Karpas-422 (cell line): ENCODE measurements around the gene REX1BD. TPM values are rescaled to one million over a fixed set of nuclear protein-coding genes. Genes with fewer than 3 reads are reported as not detected.

Experiments
- DNase-seq: peaks from one replicate; pipeline ENCODE4 v3.0.0-alpha.2; 2015
- H2AFZ ChIP-seq: fragments of 200-600 bp; sonication (generic); 2 replicates; pipeline ENCODE4 v1.6.1; 2014; ENCODE audit warnings: antibody characterized with exemption, low read length, mixed read lengths
- H3K27ac ChIP-seq: fragments of 200-600 bp; sonication (generic); 2 replicates; pipeline ENCODE4 v1.5.1; 2014; ENCODE audit warnings: mild to moderate bottlenecking, low read length, moderate library complexity
- H3K27me3 ChIP-seq: fragments of 200-600 bp; sonication (generic); 2 replicates; pipeline ENCODE4 v1.6.1; 2014; ENCODE audit warnings: low read length, mixed read lengths
- H3K36me3 ChIP-seq: fragments of 200-600 bp; sonication (generic); 2 replicates; pipeline ENCODE4 v1.6.1; 2014; ENCODE audit warnings: low read length, mixed read lengths; ENCODE audit not compliant: insufficient read depth
- H3K4me1 ChIP-seq: fragments of 200-600 bp; sonication (generic); 2 replicates; pipeline ENCODE4 v1.6.1; 2014; ENCODE audit warnings: mild to moderate bottlenecking, low read length, mixed read lengths
- H3K4me2 ChIP-seq: fragments of 200-600 bp; sonication (generic); 2 replicates; pipeline ENCODE4 v1.6.1; 2014; ENCODE audit warnings: low read length, low read depth, mild to moderate bottlenecking; ENCODE audit not compliant: poor library complexity, severe bottlenecking
- H3K4me3 ChIP-seq: fragments of 200-600 bp; sonication (generic); 2 replicates; pipeline ENCODE4 v1.5.1; 2014; ENCODE audit warnings: mild to moderate bottlenecking, antibody characterized with exemption, low read length, mixed read lengths
- H3K79me2 ChIP-seq: fragments of 200-600 bp; sonication (generic); 2 replicates; pipeline ENCODE4 v1.6.1; 2014; ENCODE audit warnings: mild to moderate bottlenecking, low read length, mixed read lengths
- H3K9ac ChIP-seq: fragments of 200-600 bp; sonication (generic); 2 replicates; pipeline ENCODE4 v1.6.0; 2014; ENCODE audit warnings: low read length
- H3K9me2 ChIP-seq: fragments of 200-600 bp; sonication (generic), shearing (Covaris generic); replicated peaks from 2 replicates; pipeline ENCODE4 v1.6.0; 2014; ENCODE audit warnings: mild to moderate bottlenecking, low read length, moderate library complexity; ENCODE audit not compliant: insufficient read depth
- H3K9me3 ChIP-seq: fragments of 300-700, 200-600 bp; sonication (generic); 2 replicates; pipeline ENCODE4 v1.6.1; 2014; ENCODE audit warnings: low read length, mixed read lengths
- H4K20me1 ChIP-seq: fragments of 200-600 bp; sonication (generic); 2 replicates; pipeline ENCODE4 v1.6.1; 2014; ENCODE audit warnings: mild to moderate bottlenecking, antibody characterized with exemption, low read length, low read depth; ENCODE audit not compliant: insufficient read depth
- total RNA-seq: library from RNA; depleted of rRNA; stranded (reverse); fragments of >200 nt; shearing (Covaris generic); gene quantifications from 2 replicates; pipeline ENCODE4 v1.2.3, GENCODE V29; 2014; ENCODE audit warnings: low replicate concordance

REX1BD gene
- total RNA-seq, 1 experiment from 2014 or later: 45.7 TPM

- no peaks in the 10 kb centered on the region for H4K20me1 ChIP-seq
- H3K36me3 ChIP-seq: no peaks in the 10 kb centered on the region
- no peaks in the 10 kb centered on the region for H3K79me2 ChIP-seq
- H3K9me3 ChIP-seq: no peaks in the 10 kb centered on the region
- DNase-seq: no peak
- no peak overlapping the region for H2AFZ ChIP-seq
- H3K27ac ChIP-seq: no peak overlapping the region
- no peak overlapping the region for H3K4me2 ChIP-seq
- no peaks in the 10 kb centered on the region for H3K4me1 ChIP-seq
- H3K9ac ChIP-seq: no peak overlapping the region
- H3K4me3 ChIP-seq: no peak overlapping the region
- no peaks in the 10 kb centered on the region for H3K27me3 ChIP-seq
- H3K9me2 ChIP-seq: no peaks in the 10 kb centered on the region
Observed at GRCh38 chr19:18601875-18602274, 13.3 kb downstream of the REX1BD start.

GRCh38 chr19:18603255-18603957 is 14.8 kb downstream of the REX1BD start:
- no peak overlapping the region for H3K4me2 ChIP-seq
- no peaks in the 10 kb centered on the region for H3K27me3 ChIP-seq
- no peaks in the 10 kb centered on the region for H3K9me3 ChIP-seq
- H3K79me2 ChIP-seq: no peaks in the 10 kb centered on the region
- H3K36me3 ChIP-seq: no peaks in the 10 kb centered on the region
- no peak overlapping the region for H2AFZ ChIP-seq
- no peaks in the 10 kb centered on the region for H4K20me1 ChIP-seq
- no peaks in the 10 kb centered on the region for H3K4me1 ChIP-seq
- no peak overlapping the region for H3K27ac ChIP-seq
- DNase-seq: peak; percentile 61
- no peaks in the 10 kb centered on the region for H3K9me2 ChIP-seq
- no peak overlapping the region for H3K4me3 ChIP-seq
- no peak overlapping the region for H3K9ac ChIP-seq

- H3K4me1 ChIP-seq: no peaks in the 10 kb centered on the region
- no peak for DNase-seq
- H4K20me1 ChIP-seq: no peaks in the 10 kb centered on the region
- no peaks in the 10 kb centered on the region for H3K9me2 ChIP-seq
- H3K36me3 ChIP-seq: no peaks in the 10 kb centered on the region
- no peaks in the 10 kb centered on the region for H3K79me2 ChIP-seq
- H2AFZ ChIP-seq: no peak overlapping the region
- H3K27me3 ChIP-seq: no peaks in the 10 kb centered on the region
- no peak overlapping the region for H3K9ac ChIP-seq
- no peak overlapping the region for H3K27ac ChIP-seq
- H3K4me2 ChIP-seq: no peak overlapping the region
- H3K9me3 ChIP-seq: no peaks in the 10 kb centered on the region
- H3K4me3 ChIP-seq: no peak overlapping the region
Observed at GRCh38 chr19:18603958-18604819, 15.6 kb downstream of the REX1BD start.

GRCh38 chr19:18604820-18605159 is 16.2 kb downstream of the REX1BD start:
- H3K4me3 ChIP-seq: no peak overlapping the region
- H3K79me2 ChIP-seq: no peaks in the 10 kb centered on the region
- H3K9ac ChIP-seq: no peak overlapping the region
- H3K27me3 ChIP-seq: no peaks in the 10 kb centered on the region
- H3K27ac ChIP-seq: no peak overlapping the region
- H3K9me2 ChIP-seq: no peaks in the 10 kb centered on the region
- no peaks in the 10 kb centered on the region for H3K9me3 ChIP-seq
- DNase-seq: no peak
- no peaks in the 10 kb centered on the region for H3K4me1 ChIP-seq
- no peak overlapping the region for H3K4me2 ChIP-seq
- no peak overlapping the region for H2AFZ ChIP-seq
- H4K20me1 ChIP-seq: no peaks in the 10 kb centered on the region
- no peaks in the 10 kb centered on the region for H3K36me3 ChIP-seq

GRCh38 chr19:18605196-18605545 is 16.6 kb downstream of the REX1BD start:
- Histone ChIP-seq H4K20me1 (no peaks in the 10 kb centered on the region), H3K4me1 (no peaks in the 10 kb centered on the region), H3K9me3 (no peaks in the 10 kb centered on the region), H3K4me2 (no peak overlapping the region), H3K36me3 (no peaks in the 10 kb centered on the region), H3K9ac (no peak overlapping the region), H2AFZ (no peak overlapping the region), H3K9me2 (no peaks in the 10 kb centered on the region), H3K4me3 (no peak overlapping the region), H3K79me2 (no peaks in the 10 kb centered on the region), H3K27me3 (no peaks in the 10 kb centered on the region), H3K27ac (no peak overlapping the region)
- DNase-seq: no peak

- H3K9ac ChIP-seq: no peak overlapping the region
- no peaks in the 10 kb centered on the region for H3K27me3 ChIP-seq
- H3K4me1 ChIP-seq: no peaks in the 10 kb centered on the region
- H3K27ac ChIP-seq: no peak overlapping the region
- no peaks in the 10 kb centered on the region for H4K20me1 ChIP-seq
- H3K79me2 ChIP-seq: no peaks in the 10 kb centered on the region
- H3K4me2 ChIP-seq: no peak overlapping the region
- no peak for DNase-seq
- no peaks in the 10 kb centered on the region for H3K9me2 ChIP-seq
- no peaks in the 10 kb centered on the region for H3K9me3 ChIP-seq
- no peak overlapping the region for H2AFZ ChIP-seq
- H3K4me3 ChIP-seq: no peak overlapping the region
- no peaks in the 10 kb centered on the region for H3K36me3 ChIP-seq
Observed at GRCh38 chr19:18605546-18606280, 17.1 kb downstream of the REX1BD start.

- DNase-seq: no peak
- Histone ChIP-seq H3K9me3 (no peaks in the 10 kb centered on the region), H3K9ac (no peak within 1 kb of the TSS), H3K36me3 (no peaks in the 10 kb centered on the region), H3K27ac (no peak within 1 kb of the TSS), H3K4me1 (peaks cover 4% of the 10 kb centered on the region), H3K27me3 (no peaks in the 10 kb centered on the region), H4K20me1 (0 out of 2 replicates have a peak, but pooled peaks cover 3% of the 10 kb centered on the region), H3K4me3 (no peak within 1 kb of the TSS), H3K79me2 (no peaks in the 10 kb centered on the region), H3K4me2 (no peak within 1 kb of the TSS), H2AFZ (no peak within 1 kb of the TSS), H3K9me2 (no peaks in the 10 kb centered on the region)
Observed at GRCh38 chr19:18606281-18607225, 18.0 kb downstream of the REX1BD start, which contains the start of gene CRLF1. TSS of gene CRLF1 (minus strand) at chr19:18606799. CDS start at chr19:18606656, 143 bp downstream.
